Activated CD4-positive, alpha-beta T cell treated with anti-CD3 and anti-CD28 coated beads for 48 hours (primary cell): Measurements from ENCODE around the gene CFAP46.
"Not testable (repeated sequence)": the region's sequence is repeated elsewhere in the genome, so short reads cannot be mapped to it uniquely, and the experiment has no call there.

ENCODE experiments used
- DNase-seq: peaks from one replicate; pipeline ENCODE4 v3.0.0-alpha.2; 2020

The CFAP46 gene

DNA sequence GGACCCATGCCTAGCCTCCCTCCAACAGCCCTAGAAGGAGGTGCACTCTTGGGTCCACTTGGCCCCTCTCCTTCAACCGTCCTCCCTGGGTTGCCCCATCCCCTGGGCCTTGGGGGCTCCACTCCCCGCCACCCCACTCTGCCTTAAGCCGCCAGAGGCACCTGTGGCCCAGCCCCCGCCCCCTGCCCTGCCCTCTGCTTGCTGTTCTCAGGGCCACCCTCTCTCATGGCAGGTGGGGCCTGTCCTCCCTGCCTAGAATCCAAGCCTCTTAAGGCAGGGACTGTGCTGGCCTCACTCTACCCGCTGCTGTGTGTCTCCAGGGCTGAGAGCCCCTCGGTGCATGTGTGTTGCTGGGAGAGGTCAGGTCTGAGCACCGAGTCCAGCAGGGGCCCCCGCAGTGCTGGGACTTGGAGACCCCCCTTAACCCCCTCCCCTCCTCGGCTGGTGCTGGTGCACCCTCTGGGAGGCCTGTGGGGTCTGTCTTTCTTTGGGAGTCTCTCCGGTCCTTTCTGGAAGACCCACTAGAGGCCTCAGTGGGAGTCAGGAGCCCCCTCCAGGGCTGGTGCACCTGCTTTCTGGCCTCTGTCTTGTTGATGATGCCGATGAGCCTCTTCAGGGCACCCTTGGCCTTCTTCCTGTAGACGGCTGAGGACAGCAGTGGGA, 43.8 kb downstream of the CFAP46 start:
- DNase-seq = no peak

DNA sequence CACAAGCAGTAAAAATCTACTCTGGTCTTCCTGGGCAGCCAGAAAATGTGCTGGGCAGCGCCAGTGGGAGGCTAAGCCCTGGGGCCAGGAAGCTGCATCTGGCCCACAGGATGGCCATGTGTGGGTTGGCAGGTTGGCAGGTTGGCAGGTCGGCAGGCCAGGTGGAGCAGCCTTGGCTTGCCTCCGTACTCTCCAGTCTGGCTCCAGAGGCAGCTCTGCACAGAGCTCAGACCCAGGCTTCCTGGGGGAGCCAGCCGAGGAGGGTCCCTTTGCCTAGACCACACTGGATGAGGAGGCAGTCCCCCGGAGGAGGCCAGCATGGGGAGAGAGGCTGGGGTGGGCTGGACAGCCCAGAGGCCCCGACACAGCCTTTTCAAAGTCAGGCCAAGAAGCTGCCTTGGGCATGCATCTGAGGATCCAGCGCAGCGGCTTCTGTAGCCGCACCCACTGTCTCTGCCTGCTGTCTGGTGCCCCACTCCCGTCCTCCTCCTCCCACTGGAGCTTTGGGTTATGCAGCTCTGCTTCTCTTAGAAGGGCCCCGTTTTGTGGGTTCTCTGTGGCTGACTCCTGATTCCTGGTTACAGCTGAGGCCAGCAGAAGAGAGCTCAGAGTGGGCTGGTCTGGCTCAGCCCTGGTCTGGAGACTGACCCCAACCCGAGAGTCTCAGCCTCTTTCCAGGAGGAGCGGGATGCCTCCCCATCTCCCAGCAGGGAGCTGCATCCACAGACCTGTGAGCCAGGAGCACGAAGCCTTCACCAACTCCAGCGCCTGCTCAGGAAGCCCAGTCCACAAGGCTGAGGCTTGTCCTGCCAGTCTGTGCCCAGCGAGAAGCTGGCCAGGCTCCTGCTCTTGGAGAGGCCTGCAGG, 44.6 kb downstream of the CFAP46 start:
- DNase-seq = no peak

DNA sequence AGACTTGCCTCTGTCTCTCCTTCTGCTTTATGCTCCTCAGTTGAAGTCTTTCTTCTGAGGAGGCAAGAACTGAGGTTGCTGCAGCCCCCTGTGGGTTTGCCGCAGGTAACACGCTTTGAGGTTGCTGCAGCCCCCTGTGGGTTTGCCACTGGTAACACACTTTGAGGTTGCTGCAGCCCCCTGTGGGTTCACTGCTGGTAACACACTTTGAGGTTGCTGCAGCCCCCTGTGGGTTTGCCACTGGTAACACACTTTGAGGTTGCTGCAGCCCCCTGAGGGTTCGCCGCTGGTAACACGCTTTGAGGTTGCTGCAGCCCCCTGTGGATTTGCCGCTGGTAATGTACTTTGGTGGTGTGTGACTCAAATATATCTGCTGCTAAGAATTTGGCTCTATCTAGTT, 48.6 kb downstream of the CFAP46 start:
- DNase-seq = not testable (repeated sequence)

DNA sequence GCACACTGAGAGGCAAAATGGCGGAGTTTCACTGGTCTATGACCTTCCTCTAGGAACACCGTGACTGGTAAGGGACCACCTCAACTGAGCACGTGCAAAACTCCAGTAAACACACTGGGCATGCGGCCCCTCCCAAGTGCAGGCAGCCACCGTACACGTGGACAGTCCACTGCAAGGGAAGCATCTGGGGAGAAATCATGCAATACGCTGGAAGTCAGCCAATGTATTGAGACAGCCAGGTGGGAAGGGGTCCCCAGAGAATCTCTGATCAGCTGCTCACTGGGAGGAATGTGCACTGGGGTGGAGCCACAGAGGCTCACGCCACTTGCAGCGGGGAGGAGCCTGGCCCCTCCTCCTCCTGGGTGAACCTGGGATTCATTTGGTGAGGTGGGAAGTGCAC, 49.3 kb downstream of the CFAP46 start:
- no peak for DNase-seq

DNA sequence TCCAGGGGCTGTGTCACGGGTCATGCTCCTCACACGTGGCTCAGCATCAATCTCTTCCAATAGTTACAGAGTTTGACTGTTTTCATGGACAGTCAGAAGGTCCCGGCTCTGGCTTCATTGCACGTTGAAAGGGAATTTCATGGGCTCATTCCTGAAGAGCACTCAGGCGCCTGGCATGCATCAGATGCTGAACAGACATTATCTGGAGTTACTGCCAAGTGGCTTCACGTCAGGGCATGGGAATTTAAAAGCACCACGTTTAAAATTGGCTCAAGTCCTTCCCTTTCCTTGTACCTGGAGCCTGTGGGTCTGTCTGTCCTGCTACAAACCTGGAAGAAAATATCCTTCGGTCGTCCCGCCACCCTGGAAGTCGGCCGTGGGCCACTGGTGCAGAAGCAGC, 50.4 kb downstream of the CFAP46 start:
- no peak for DNase-seq

DNA sequence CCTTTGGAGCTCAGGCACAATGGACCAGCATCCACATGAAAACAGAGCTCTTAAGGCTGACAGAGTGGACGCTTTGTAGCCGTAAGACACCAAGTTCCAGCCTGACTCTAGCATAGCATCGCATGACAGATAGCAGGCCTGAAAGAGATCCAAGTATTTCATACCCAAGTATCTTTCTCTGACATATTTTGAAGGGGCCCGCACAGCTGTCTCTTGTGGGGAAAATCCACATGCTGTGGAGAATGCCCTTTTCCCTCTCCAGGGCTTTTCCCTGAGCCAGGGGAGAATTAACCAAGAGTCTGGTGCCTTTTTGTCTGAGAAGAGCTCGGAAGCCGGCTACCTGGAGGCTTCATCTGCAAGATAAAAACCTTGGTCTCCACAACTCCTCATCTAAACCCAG, 51.0 kb downstream of the CFAP46 start:
- DNase-seq = no peak

DNA sequence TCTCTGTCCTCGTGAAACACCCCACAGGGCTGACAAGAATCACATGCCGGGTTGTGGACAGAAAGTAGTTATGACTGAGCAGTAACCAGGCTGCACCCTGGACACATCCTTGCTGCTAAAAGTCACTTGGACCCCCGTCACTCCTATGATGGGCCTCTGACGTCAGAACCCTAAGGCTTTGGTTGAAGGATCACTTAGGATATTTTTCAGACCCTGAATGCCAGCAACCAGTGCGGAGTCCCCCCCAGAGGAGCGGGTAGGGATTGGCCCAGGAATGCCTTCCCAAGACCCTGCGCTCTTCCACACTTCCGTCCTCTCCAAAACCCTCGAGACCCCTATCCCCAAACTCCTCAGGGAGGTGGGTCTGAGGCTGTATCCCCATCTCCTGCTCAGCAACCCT, 52.1 kb downstream of the CFAP46 start:
- DNase-seq = no peak

DNA sequence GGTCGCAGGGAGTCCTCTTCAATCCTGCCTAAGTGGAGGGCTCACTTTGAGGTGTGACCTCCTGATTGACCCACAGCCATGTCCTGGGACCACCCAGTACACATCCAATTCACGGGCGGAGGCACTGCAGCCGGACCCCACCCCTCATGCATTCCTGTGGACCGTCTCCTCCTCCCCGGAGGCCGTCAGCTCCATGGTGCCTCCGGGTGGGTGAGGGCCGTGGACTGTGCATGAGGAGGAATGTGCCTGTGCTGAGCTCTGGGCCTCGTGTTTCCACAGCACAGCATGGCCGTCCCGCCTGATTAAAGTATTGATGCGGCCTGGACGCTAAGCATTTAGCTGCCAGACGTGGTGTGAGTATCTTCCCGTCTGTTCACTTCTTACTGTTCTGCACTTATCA, 52.8 kb downstream of the CFAP46 start:
- DNase-seq = no peak

DNA sequence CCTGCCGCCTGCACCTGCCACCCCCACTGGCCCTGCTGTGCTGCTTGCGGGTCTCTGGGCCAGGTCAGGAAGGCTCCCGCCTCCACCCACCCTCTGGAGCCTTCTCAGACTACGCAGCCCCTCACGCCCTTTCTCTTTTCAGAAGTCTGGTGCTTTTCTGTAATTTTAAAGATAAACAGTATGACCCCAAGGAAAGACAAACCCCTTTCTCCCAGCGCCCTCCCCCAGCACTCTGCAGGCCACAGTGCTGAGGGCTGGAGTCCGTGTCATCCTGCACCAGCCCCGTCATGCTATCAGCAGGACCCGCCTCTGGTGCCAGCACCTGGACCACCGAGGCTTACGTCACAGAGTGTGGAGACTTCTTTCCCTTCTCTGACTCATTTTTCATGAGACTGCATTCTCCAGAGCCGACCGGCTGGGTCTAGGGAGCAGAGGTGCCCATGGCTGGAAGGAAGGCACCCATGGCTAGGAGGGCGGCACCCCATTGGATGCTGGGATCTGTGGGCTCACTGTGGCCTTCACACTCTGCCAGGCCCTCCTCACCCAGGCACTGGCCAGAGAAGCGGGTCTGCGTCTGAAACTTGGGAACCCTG, 53.4 kb downstream of the CFAP46 start:
- DNase-seq = no peak

DNA sequence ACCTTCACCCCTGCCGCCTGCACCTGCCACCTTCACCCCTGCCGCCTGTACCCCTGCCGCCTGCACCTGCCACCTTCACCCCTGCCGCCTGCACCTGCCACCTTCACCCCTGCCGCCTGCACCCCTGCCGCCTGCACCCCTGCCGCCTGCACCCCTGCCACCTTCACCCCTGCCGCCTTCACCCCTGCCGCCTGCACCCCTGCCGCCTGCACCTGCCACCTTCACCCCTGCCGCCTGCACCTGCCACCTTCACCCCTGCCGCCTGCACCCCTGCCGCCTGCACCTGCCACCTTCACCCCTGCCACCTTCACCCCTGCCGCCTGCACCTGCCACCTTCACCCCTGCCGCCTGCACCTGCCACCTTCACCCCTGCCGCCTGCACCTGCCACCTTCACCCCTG, 53.9 kb downstream of the CFAP46 start:
- DNase-seq = not testable (repeated sequence)

DNA sequence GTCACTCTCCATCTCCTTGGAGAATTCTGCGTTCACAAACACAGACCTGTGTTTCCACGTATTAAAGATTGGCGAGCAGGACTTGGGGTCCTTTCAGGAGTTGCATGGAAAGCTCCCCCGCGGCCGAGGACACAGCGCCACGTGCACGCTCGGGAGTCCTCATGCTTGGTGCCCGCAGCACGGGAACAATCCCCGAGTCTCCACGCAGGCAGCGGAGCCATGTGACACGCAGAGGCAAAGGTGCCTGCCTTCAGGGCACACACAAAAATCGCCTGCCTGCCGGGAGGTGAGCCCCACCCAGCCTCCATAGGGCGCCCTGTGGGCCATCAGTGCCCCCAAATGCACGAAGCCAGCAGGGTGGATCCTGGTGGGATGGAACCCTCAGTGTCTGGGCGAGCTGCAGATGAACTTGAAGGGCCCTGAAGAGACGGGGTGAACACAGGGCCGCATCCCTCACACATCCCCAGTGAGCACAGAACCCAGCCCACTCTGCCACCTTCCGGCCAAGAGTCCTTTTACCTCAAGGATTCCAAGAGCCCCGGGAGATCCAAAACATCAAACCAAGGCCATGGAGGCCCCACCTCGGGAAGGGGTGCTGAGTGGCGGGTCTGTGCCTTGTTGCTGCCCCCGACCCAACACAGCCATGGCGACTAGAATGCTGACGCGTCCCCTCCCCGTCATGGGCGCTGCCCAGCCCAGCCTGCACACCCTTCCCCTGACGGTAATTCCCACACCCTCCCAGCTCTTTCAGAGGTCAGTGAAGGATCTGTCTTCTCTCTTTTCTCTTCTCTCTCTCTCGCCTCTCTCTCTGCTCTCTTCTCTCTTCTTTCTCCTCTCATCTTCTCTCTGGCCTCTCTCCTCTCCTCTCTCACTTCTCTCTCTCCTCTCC, 55.9 kb downstream of the CFAP46 start:
- no peak for DNase-seq

DNA sequence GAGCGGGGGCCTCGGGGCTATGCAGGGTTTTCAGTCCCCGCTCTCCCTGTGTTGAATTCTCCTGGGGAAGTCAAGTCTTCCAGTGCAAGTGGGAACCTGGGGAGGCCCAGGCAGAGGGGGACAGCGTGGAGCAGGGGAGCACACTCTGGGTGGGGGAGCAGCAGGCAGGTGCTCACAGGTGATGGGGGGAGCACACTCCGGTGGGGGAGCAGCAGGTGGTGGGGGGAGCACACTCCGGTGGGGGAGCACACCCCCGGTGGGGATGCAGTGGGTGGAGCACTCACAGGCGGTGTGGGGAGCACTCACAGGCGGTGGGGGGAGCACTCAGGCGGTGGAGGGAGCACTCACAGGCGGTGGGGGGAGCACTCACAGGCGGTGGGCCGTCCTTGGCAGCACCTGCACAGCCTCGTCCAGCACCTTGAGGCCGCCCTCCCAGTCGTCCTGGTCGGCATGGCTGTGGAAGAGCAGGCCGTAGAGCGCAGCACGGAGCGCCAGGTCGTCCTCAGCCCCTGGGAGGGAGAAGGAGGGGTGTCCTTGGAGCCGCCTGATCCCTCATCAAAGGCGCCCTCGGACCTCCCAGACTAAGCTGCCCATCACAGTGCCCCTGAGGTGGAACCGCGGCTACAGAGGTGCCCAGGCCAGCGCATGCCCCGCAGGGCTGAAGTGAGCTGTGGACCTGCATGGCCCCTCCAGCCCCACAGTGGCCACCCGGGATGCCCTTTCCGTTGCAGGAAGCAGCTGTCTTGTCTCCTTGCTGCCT, 56.7 kb downstream of the CFAP46 start:
- no peak for DNase-seq

DNA sequence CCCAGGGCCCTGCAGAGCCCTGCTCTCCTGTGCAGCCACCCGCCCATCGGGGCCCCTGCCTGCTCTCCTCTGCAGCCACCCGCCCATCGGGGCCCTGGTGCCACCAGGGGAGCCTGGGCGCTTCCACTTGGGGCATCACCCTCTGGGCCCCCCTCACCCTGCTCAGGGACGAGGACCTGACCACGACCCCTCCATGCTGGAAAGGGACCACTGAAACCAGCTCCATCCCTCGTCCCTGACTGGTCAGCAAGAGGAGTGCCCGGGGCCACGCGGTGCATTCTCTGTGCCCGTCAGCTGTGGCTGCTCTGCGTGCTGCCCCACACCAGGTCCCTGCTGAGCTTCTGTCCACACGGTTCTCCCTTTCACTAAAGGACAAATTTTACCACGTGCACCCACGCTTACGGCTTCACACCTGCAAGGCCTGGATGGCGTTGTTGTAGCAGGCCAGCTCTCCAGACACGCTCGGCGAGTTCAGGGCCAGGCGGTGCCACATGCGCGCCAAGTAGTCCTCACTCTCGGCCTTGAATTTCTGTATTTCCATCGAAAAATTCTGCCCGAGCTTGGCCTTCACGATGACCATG, 57.6 kb downstream of the CFAP46 start:
- DNase-seq = no peak

DNA sequence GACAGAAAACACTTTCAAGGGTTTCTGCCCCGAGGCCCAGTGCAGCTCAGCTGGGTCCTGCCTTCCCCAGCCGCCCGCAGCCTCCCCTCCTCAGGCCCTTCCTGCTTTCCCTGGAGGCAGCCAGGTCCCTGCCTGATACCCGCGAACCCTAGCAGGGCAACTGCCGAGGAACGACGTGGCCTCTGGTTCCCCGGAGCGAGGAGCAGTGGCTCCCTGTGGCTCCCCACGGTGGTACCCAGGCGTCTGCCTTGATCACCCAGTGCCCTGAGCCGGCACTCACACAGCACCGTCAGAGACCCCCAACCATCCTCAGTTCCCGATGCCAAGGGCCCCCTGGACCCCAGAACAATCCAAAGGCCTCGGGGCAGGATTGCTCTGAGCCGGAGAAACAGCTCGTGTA, 58.3 kb downstream of the CFAP46 start:
- no peak for DNase-seq

DNA sequence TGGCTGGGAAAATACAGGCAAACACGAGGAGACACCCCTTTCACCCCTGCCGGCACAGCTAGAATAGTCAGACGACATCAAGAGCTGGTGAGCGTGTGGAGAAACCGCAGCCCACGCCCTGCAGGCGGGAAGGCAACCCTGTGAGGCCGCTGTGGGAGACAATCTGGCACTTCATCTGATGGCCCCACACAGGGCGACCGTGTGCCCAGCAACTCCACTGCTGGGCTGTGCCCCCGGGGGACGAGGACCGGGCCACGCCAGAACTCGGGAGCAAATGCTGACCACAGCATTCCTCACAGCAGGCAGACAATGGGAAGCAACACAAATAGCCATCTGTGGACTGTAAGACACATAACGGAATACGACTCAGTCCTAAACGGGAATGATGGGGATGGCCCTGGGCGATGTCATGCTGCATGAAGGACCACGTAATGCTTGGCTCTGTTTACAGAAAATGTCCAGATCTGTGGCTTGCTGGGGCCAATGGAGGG, 58.9 kb downstream of the CFAP46 start:
- no peak for DNase-seq

DNA sequence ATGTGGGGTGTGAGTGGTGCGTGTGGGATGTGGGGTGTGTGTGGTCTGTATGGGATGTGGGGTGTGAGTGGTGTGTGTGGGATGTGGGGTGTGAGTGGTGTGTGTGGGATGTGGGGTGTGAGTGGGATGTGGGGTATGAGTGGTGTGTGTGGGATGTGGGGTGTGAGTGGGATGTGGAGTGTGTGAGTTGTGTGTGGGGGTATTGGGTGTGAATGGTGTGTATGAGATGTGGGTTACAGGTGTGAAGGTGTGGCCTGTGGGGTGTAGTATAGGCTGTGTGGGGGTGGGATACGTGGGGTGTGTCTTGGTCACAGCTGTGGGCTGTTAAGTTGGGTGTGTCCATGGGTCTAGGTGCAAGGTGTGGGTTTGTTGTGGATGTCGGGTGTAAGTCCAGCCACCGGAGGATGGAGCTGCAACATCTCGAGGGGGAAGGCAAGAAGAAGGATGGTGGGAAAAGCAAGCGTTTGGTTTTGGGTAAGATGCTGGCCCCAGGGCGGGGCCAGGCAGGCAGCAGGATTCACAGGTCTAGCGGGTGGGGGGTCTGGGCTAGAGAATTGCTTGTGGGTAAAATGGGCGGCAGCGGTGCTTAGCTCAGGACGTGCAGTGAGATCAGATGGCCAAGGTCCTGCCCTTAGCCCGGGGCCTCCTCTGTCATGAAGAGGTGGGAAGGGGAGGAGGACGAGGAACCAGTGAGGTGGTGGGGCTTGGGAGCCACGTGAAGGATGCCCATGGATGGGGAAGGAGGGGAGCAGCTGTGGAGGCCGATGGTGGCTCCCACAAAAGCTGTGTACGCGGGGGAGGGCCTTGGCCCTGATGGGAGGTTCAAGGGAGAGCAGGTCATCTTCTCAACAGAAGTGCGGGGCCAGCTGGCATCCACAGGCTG, 60.1 kb downstream of the CFAP46 start:
- no peak for DNase-seq

DNA sequence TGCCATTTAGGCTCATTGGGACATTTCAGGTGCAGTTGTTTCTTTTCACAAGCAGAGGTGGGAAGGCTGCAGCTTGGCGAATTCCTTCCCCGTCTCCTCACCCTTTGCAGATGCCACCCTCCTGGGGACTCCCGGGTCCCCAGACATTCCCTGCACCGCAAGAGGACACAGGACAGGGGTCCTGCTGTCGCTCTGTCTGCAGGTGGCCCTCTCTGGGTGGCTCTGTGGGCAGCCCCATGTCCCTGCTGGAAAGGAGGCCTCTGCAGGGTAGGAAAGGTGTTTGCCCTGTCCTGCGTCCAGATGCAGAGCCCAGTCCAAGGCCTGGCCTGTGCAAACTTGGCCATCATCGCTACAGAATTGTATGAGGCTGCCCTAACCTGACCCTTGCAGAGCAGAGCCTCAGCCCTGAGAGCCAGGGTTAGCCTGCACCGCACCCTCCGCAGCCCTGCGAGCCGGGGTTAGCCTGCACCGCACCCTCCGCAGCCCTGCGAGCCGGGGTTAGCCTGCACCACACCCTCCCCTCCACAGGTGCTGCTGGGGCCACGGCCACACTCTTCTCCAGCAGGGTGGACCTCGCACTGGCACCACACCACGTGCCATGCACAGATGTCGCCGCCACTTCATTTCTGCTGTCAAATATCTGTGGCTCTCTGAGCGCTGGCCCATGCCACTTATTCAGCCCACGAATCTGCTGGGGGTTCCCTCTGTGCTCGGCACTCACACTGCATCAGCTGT, 61.0 kb downstream of the CFAP46 start:
- no peak for DNase-seq

DNA sequence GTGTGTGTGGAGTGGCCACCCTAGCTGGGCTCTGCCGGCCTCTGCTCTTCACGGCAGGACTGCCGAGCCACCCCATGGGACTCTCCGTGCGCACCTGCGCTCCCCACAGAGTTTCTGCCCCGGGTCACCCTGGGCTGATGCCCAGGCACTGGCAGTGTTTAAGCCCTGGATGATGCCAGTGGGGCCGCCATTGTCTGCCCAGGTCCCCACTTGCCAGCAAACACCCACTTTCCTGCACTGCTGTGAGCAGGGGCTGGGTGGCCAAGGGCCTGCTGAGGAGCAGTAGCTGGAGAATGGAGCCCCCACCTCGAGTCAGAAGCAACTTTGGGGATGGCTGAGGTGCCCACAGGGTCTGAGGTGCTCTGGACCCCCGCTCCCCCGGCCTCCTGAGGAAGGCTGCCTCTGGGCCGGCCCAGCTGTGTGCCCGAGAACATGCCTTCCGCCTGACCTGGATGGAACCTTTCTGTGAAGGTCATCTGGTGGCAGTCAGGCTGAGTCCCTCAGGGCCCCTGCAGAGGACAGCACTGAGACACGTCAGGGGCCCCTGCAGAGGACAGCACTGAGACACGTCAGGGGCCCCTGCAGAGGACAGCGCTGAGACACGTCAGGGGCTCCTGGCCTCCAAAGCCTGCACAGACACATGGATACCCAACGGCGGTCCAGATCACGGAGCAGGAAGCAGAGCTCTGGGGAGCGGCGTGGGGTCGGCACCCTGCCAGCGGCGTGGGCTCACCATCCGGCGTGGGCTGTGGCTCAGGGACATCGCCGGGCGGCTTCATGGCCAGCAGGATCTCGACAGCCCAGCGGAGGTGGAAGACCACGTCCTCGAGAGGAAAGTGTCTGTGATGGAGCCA, 62.0 kb downstream of the CFAP46 start:
- no peak for DNase-seq
